GM19467 (cell line): ENCODE results near the gene XKR8.
"Not testable (repeated sequence)": the region's sequence is repeated elsewhere in the genome, so short reads cannot be mapped to it uniquely, and the experiment has no call there.

Source experiments
- ATAC-seq: cut with Tn5 transposase; IDR thresholded peaks from one replicate; pipeline ENCODE4 v1.9.1; 2021; ENCODE audit warnings: mild to moderate bottlenecking, moderate library complexity; ENCODE audit not compliant: unreplicated experiment

The XKR8 gene

DNA sequence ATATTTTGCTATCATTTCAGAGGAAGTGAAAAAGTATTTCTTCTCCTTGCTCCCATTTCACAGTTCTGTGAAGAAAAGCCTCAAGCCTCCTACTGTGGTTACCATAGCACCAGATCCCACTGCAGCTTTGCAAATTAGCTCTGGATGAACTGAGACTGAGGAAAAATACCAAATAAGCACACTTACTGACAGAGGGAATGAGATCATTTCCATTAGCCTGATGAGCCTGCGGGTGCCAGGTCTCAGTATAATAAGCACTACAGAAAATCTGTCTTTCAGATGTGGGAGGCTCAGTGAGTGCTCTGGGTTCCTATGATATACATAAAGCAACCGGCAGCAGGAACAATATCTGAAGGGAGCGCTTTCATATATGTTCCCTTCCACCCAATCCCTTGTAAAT lies 21.4 kb downstream of the XKR8 start:
- ATAC-seq = no peak

DNA sequence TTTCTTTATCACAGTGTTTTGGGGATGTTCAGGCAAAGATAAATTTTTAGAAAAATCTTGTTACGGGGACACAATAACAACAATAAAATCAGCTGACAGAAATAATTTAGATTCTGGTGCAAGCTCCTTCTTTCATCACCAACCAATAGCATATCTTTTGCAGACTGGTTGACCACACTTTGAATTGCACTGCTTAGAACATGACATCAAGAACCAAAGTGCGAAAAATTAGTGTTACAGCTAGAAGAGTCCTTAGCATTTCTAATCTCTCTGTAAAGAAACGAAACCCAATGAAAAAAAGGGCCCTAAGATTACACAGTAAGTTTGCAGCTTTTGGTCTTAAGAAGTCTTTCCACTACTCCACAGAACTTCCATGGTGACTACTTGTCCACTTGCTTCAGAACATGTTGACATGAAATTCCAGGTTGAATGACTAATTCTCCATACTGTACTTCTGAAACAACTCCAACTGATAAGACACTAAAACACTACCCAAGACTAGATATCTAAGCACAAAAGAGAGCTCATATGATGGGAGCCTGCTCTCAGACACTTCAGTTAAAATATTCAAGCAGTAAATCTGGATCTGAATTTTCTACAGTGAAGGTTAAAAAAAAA lies 31.3 kb downstream of the XKR8 start:
- no peak for ATAC-seq

DNA sequence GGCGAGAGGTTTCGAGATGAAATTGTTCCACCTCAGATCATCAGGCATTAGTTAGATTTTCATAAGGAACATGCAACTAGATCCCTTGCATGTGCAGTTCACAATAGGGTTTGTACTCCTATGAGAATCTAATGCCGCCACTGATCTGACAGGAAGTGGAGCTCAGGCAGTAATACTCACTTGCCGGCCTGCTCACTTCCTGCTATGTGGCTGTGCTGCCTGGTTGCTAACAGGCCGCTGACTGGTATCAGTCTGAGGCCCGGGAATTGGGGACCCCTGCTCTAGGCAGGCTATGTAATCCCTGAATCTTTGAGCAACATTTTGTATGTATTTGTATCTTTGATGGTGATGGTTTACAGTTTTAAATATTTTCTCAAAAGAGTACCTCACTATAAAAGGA lies 32.5 kb downstream of the XKR8 start:
- ATAC-seq = no peak

DNA sequence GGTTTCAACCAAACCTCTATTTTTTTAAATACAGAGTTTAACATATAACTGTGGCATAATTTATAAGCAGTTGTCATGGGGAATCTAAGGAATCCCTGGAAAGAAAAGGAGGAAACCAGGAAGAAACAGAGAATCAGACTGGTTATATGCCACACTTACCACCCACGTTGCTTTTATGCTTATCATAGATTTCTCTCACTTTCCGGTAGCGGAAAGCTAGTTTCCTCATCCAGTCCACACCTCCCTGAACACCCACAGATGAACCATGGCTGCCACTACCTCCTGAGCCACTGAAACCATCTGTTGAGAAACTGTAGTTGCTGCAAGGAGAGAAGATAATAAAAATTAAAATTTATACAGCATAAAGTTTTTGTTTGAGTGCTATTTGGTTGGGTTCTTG lies 33.5 kb downstream of the XKR8 start:
- ATAC-seq = no peak

DNA sequence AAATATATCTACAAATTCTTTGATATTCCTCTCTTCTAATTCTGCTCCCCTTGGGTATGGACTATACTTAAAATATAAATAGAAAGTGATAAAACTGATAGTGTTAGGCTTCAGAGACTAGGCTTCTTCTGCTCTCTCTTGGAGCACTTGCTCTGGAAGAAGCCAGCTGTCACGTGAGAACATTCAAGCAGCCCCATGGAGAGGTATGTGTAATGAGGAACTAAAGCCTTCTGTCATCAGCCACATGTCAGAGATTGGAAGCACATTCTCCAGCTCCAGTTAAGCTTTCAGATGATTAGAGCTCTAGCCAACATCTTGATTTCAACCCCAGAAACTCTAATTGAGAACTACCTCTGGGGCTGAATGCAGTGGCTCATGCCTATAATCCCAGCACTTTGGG lies 34.3 kb downstream of the XKR8 start:
- ATAC-seq = no peak

DNA sequence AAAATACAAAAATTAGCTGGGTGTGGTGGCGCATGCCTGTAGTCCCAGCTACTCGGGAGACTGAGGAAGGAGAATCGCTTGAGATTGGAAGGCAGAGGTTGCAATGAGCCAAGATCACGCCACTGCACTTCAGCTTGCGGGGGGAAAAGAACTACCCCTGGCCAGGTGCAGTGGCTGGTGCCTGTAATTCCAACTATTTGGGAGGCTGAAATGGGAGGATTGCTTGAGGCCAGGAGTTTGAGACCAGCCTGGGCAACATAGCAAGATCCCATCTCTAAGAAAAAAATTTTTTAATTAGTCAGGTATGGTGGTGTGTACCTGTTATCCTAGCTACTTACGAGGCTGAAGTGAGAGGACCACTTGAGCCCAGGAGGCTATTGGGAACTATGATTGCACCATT lies 34.8 kb downstream of the XKR8 start:
- not testable (repeated sequence) for ATAC-seq

DNA sequence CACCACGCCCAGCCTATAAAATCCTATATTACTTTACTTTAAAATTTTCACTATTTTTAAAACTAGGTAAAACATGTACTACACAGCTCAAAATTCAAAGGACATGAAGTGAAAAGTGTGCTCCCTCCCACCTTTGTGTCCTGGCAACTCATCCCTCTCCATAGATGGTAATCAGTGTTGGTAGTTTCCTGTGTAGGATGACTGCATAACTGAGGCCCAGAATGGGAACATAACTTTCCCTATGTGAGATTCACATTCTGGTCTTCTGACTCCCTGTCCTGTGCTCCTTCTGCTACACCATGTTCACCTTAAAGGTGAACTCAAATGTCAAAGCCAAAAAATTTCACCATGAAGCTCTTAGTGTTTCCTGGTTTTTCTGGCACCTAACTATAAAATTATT lies 39.3 kb downstream of the XKR8 start:
- no peak for ATAC-seq

DNA sequence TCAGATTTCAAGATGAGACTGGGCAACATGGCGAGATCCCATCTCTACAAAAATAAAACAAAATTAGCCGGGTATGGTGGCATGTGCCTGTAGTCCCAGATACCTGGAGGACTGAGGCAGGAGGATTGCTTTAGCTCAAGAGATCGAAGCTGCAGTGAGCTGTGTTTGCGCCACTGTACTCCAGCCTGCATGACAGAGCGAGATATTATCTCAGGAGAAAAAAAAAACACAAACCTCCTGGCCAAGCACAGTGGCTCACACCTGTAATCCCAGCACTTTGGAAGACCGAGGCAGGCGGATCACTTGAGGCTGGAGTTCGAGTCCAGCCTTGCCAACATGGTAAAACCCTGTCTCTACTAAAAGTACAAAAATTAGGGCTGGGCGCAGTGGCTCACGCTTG lies 42.8 kb downstream of the XKR8 start:
- no peak for ATAC-seq

DNA sequence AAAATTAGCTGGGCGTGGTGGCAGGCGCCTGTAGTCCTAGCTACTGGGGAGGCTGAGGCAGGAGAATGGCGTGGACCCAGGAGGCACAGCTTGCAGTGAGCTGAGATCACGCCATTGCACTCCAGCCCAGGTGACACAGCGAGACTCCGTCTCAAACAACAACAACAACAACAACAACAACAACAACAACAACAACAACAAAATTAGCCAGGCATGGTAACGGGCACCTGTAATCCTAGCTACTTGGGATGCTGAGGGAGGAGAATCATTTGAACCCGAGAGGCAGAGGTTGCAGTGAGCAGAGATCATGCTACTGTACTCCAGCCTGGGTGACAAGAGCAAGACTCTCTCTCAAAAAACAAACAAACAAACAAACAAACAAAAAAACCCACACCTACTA lies 43.3 kb downstream of the XKR8 start:
- not testable (repeated sequence) for ATAC-seq

DNA sequence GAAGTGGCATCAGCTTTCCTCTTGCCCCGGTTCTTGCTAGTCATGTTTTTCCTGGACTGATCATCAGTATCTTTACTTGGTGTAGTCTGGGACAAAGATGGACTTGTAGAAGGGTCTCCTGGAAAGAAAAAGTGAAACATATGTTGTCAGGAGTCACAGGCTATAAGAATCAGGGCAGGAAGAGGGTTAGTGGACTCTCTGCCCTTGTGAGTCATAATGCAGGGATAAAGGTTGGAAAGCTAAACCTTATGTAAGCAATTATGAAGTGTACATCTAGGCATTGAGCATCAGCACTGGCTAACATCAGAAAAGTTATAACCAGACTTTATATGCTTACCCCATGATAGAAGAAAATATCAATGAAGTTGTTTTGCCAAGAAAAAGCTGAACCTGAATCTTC lies 51.2 kb downstream of the XKR8 start:
- no peak for ATAC-seq
